Calu3 (cell line): Measurements from ENCODE around the gene ZNF418. TPM values are rescaled to one million over a fixed set of nuclear protein-coding genes. Genes with fewer than 3 reads are reported as not detected.
"Not testable (repeated sequence)": the region's sequence is repeated elsewhere in the genome, so short reads cannot be mapped to it uniquely, and the experiment has no call there.

Experiments
- BruUV-seq: library from RNA; stranded (reverse); fragments of 400-500 nt; replicated peaks from 2 replicates; lab custom pipeline; 2021; lab: Mats Ljungman, UMichigan
- CTCF ChIA-PET: fragments of 300-600 bp; sonication (Branson Sonifier 250); formaldehyde crosslinking; loops from one replicate; lab custom pipeline; 2022; ENCODE audit warnings: antibody characterized with exemption; lab: Charles Lee
- DNase-seq: peaks from one replicate; pipeline ENCODE4 v3.0.0; 2022
- H3K27ac Mint-ChIP-seq: one replicate; pipeline ENCODE4 v1.8.0; 2022; ENCODE audit warnings: mixed read lengths; ENCODE audit not compliant: unreplicated experiment
- H3K27me3 Mint-ChIP-seq: one replicate; pipeline ENCODE4 v1.8.0; 2022; ENCODE audit warnings: mixed read lengths; ENCODE audit not compliant: unreplicated experiment
- H3K36me3 Mint-ChIP-seq: one replicate; pipeline ENCODE4 v1.8.0; 2022; ENCODE audit warnings: mild to moderate bottlenecking, moderate library complexity, mixed read lengths; ENCODE audit not compliant: insufficient read depth, unreplicated experiment
- H3K4me1 Mint-ChIP-seq: one replicate; pipeline ENCODE4 v1.8.0; 2022; ENCODE audit warnings: mild to moderate bottlenecking, low read depth, mixed read lengths; ENCODE audit not compliant: unreplicated experiment
- H3K4me3 Mint-ChIP-seq: one replicate; pipeline ENCODE4 v1.8.0; 2022; ENCODE audit warnings: mild to moderate bottlenecking, low read depth, moderate library complexity, mixed read lengths; ENCODE audit not compliant: unreplicated experiment
- H3K9me3 Mint-ChIP-seq: one replicate; pipeline ENCODE4 v1.8.0; 2022; ENCODE audit warnings: low read depth, mixed read lengths; ENCODE audit not compliant: unreplicated experiment
- CTCF ChIP-seq: fragments of 200-600 bp; IDR thresholded peaks from one replicate; pipeline ENCODE4 v1.8.0; 2022; ENCODE audit warnings: antibody characterized with exemption; ENCODE audit not compliant: unreplicated experiment
- intact Hi-C: fragments of 100-400 bp; cut with micrococcal nuclease; formaldehyde crosslinking; loops from one replicate; pipeline ENCODE4 v1.10.0; 2022; ENCODE audit not compliant: unreplicated experiment
- total RNA-seq: library from RNA; stranded (reverse); gene quantifications from 2 replicates; pipeline ENCODE4 v1.2.3, GENCODE V29; 2022

Gene ZNF418
- total RNA-seq, 1 experiment from 2014 or later, result 2.1 TPM

DNA sequence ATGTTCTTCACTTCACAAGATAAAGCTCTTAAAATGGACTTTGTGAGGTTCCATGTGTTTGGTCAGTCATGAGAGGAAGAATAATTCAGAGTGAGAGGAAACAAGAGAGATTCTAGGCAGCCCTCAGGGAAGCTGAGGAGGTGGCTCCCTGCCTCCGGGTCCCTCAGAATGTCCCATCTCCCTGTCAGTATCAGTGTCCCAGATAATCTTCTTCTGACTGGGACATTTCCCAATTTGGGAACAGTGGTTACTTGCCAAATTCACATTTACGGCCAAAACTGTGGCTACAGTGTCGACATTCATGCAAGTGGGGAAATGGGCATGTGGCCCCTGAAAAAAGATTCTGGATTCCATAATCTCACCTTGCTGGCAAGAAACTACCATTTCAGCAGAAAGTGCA is 27.8 kb downstream of the ZNF418 start:
- Mint-ChIP-seq H3K9me3 (peaks cover 18% of the 10 kb centered on the region), H3K36me3 (peaks cover 20% of the 10 kb centered on the region), H3K27me3 (no peaks in the 10 kb centered on the region), H3K4me3 (no peak overlapping the region), H3K4me1 (no peaks in the 10 kb centered on the region), H3K27ac (no peak overlapping the region)
- no peak for TF ChIP-seq CTCF
- BruUV-seq, result no TSS peak
- CTCF ChIA-PET, result no interaction called here
- intact Hi-C loops, result no loop called here
- no peak for DNase-seq

GRCh38 chr19:57905258-57905657 is 29.9 kb downstream of the ZNF418 start:
- Mint-ChIP-seq H3K36me3 (peaks cover 3% of the 10 kb centered on the region), H3K27ac (no peak overlapping the region), H3K27me3 (no peaks in the 10 kb centered on the region), H3K4me1 (no peaks in the 10 kb centered on the region), H3K4me3 (no peak overlapping the region), H3K9me3 (peaks cover 14% of the 10 kb centered on the region)
- CTCF ChIA-PET, result no interaction called here
- intact Hi-C loops, result no loop called here
- no peak for TF ChIP-seq CTCF
- no TSS peak for BruUV-seq
- DNase-seq, result no peak

DNA sequence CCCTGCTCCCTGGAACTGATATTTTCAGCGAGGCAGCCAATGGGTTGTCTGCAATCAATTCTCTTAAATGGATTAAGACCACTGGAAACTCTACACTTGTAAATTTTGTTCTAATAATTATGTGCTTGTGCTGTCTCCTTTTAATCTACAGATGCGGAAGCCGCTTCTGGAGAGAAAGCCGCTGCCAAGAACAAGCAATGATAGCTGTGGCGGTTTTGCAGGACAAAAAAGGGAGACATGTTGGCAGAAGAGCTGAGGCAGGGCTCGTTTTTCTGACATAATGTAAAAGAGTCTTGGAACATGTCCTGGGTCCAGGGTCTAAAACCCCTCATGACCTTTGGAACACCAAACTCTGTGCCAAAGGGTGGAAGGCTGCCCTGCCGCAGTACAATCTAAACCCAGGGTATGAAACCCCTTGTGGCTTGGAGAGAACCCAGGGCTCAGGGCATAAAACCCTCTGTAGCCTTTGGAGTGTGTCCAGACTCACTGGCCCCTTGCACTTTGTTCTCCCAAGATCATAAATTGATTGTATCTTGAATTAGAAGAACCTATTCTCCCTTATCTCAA is 31.5 kb downstream of the ZNF418 start:
- no peaks in the 10 kb centered on the region for H3K36me3 Mint-ChIP-seq
- no peaks in the 10 kb centered on the region for H3K4me1 Mint-ChIP-seq
- TF ChIP-seq CTCF, result no peak
- no peak overlapping the region for H3K4me3 Mint-ChIP-seq
- peaks cover 14% of the 10 kb centered on the region for H3K9me3 Mint-ChIP-seq
- no peak overlapping the region for H3K27ac Mint-ChIP-seq
- H3K27me3 Mint-ChIP-seq, result no peaks in the 10 kb centered on the region
- BruUV-seq, result no TSS peak
- CTCF ChIA-PET, result no interaction called here
- intact Hi-C loops, result no loop called here
- no peak for DNase-seq

DNA sequence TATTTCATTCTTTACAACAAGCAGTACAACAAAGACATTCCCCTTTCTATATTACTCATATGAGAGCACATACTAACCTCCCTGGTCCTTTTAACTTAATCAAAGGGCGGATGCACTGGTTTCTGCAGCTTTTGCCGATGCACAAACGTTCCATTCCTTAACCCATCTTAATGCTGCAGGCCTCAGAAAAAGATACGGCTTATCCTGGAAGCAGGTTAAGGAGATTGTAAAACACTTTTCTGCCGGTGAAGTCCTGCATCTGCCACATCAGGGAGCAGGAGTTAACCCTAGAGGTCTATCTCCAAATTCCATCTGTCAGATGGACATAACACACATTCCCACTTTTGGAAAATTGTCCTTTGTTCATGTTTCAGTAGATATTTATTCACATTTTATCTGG is 34.9 kb downstream of the ZNF418 start:
- CTCF ChIA-PET, result no interaction called here
- no peak for DNase-seq
- Mint-ChIP-seq H3K4me3 (no peak overlapping the region), H3K36me3 (no peaks in the 10 kb centered on the region), H3K4me1 (no peaks in the 10 kb centered on the region), H3K27ac (no peak overlapping the region), H3K9me3 (peaks cover 26% of the 10 kb centered on the region), H3K27me3 (no peaks in the 10 kb centered on the region)
- intact Hi-C loops, result no loop called here
- TF ChIP-seq CTCF, result no peak
- BruUV-seq, result no TSS peak

DNA sequence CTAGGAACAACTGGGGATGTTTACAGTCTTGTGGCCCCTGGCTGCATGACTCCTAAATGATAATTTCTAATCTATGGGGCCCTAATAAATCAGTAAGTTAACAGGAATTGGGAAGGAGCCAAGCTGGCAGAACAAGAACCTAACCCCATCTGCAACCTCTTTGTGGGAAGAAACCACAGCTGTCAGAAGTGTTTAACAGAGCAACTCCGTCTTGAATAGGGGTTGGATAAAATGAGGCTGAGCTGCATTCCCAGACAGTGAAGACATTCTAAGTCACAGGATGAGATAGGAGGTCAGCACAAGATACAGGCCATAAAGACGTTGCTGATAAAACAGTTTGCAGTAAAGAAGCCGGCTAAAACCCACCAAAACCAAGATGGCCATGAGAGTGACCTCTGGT is 44.5 kb downstream of the ZNF418 start:
- BruUV-seq, H3K36me3 Mint-ChIP-seq, CTCF ChIA-PET, H3K27me3 Mint-ChIP-seq, DNase-seq, intact Hi-C loops, H3K27ac Mint-ChIP-seq, H3K4me1 Mint-ChIP-seq, H3K4me3 Mint-ChIP-seq: not testable (repeated sequence)
- H3K9me3 Mint-ChIP-seq, result peaks cover 21% of the 10 kb centered on the region
